Measurements from ENCODE around the gene HERC2. TPM values are rescaled to one million over a fixed set of nuclear protein-coding genes. Genes with fewer than 3 reads are reported as not detected.

The HERC2 gene
- total and polyA plus RNA-seq, 2 of the 13 experiments (the other 11 are each of a cell fraction or from before 2014, with no cell fraction given), result 17.6 to 24.8 TPM

DNA sequence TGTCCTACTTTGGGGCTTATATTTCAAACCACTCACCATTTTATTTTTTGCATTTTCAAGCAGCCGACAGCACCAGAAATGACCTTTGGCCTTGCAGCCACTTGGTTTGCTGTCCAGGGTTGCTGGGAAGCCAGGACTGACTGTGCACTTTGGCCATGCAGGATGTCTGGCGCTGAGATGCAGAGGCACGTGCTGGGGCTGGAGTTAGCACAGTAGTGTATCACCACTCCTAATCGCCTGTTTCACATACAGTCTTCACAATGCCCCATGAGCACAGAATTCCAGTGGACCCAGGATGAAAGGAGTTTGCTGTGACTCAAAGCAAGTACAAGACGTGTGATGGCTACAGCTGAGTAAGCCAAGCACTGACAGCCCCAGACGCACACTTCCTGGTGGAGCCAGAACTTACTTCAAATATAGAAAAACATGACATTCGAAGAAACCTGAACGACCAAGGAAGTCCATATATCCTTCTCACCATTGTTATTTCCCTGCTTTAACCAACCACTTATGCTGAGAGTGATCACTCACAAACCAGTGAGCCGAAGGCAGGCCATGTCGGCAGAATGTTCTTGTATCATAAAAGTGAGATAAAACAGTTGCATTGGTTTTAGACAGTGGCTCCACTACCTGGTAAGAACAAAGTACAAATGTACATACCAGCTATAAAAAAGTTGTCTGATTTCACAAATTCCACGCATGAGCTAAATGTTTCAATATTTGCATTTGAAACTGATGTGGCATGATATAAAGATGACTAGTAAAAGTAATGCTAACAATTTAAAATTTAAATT is 238.9 kb downstream of the HERC2 start (continued):
- TF ChIP-seq, protein P1, sequence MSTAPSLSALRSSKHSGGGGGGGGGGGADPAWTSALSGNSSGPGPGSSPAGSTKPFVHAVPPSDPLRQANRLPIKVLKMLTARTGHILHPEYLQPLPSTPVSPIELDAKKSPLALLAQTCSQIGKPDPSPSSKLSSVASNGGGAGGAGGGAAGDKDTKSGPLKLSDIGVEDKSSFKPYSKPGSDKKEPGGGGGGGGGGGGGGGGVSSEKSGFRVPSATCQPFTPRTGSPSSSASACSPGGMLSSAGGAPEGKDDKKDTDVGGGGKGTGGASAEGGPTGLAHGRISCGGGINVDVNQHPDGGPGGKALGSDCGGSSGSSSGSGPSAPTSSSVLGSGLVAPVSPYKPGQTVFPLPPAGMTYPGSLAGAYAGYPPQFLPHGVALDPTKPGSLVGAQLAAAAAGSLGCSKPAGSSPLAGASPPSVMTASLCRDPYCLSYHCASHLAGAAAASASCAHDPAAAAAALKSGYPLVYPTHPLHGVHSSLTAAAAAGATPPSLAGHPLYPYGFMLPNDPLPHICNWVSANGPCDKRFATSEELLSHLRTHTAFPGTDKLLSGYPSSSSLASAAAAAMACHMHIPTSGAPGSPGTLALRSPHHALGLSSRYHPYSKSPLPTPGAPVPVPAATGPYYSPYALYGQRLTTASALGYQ (CRISPR knock-in tag; IDR thresholded peaks at IDR 0.05), result no peak
- no peak for TF ChIP-seq KDM5B (CRISPR knock-in tag; IDR thresholded peaks at IDR 0.05; ENCODE audit: borderline replicate concordance)
- TF ChIP-seq SIX4 (CRISPR knock-in tag; IDR thresholded peaks at IDR 0.05), result no peak
- TF ChIP-seq, protein P2, sequence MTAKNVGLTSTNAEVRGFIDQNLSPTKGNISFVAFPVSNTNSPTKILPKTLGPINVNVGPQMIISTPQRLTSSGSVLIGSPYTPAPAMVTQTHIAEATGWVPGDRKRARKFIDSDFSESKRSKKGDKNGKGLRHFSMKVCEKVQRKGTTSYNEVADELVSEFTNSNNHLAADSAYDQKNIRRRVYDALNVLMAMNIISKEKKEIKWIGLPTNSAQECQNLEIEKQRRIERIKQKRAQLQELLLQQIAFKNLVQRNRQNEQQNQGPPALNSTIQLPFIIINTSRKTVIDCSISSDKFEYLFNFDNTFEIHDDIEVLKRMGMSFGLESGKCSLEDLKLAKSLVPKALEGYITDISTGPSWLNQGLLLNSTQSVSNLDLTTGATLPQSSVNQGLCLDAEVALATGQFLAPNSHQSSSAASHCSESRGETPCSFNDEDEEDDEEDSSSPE (CRISPR knock-in tag; IDR thresholded peaks at IDR 0.05), result peak; percentile 77
- no peak for TF ChIP-seq ZBTB42 (CRISPR knock-in tag; IDR thresholded peaks at IDR 0.05)
- peak; percentile 96 for TF ChIP-seq HNF4A (CRISPR knock-in tag; IDR thresholded peaks at IDR 0.05)
- no peak for TF ChIP-seq FUBP1 (CRISPR knock-in tag; IDR thresholded peaks at IDR 0.05; ENCODE audit: borderline replicate concordance)
- TF ChIP-seq MXI1 (IDR thresholded peaks at IDR 0.05; ENCODE audit: borderline replicate concordance, low read depth, low read length), result no peak
- no peak for TF ChIP-seq ZNF333 (CRISPR knock-in tag; IDR thresholded peaks at IDR 0.05; ENCODE audit: borderline replicate concordance)
- TF ChIP-seq THAP8 (CRISPR knock-in tag; IDR thresholded peaks at IDR 0.05; ENCODE audit: borderline replicate concordance), result no peak
- no peak for TF ChIP-seq NR2F2 (IDR thresholded peaks at IDR 0.05; ENCODE audit: borderline replicate concordance, low read depth)
- no peak for TF ChIP-seq ZNF556 (CRISPR knock-in tag; IDR thresholded peaks at IDR 0.05; ENCODE audit: borderline replicate concordance)
- TF ChIP-seq ZNF430 (CRISPR knock-in tag; IDR thresholded peaks at IDR 0.05), result no peak
- TF ChIP-seq MXD4 (CRISPR knock-in tag; IDR thresholded peaks at IDR 0.05), result 0 out of 2 replicates have a peak, but pooled peaks have one; percentile 29
- TF ChIP-seq, protein P3, sequence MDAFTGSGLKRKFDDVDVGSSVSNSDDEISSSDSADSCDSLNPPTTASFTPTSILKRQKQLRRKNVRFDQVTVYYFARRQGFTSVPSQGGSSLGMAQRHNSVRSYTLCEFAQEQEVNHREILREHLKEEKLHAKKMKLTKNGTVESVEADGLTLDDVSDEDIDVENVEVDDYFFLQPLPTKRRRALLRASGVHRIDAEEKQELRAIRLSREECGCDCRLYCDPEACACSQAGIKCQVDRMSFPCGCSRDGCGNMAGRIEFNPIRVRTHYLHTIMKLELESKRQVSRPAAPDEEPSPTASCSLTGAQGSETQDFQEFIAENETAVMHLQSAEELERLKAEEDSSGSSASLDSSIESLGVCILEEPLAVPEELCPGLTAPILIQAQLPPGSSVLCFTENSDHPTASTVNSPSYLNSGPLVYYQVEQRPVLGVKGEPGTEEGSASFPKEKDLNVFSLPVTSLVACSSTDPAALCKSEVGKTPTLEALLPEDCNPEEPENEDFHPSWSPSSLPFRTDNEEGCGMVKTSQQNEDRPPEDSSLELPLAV (CRISPR knock-in tag; conservative IDR thresholded peaks at IDR 0.05; ENCODE audit: low read depth), result no peak
- no peak for TF ChIP-seq ZNF780A (CRISPR knock-in tag; IDR thresholded peaks at IDR 0.05)
- TF ChIP-seq ZSCAN31 (CRISPR knock-in tag; IDR thresholded peaks at IDR 0.05; ENCODE audit: low read depth), result no peak
- no peak for TF ChIP-seq ZNF232 (CRISPR knock-in tag; IDR thresholded peaks at IDR 0.05; ENCODE audit: borderline replicate concordance)
- TF ChIP-seq GATAD1 (CRISPR knock-in tag; IDR thresholded peaks at IDR 0.05), result 0 out of 2 replicates have a peak, but pooled peaks have one; percentile 26
- peak; percentile 71 for TF ChIP-seq HDAC2 (CRISPR knock-in tag; IDR thresholded peaks at IDR 0.05)
- TF ChIP-seq GTF2F1 (IDR thresholded peaks at IDR 0.05; ENCODE audit: low read length), result no peak
- TF ChIP-seq RFX5 (IDR thresholded peaks at IDR 0.05; ENCODE audit: low read depth, low read length), result no peak
- TF ChIP-seq ZNF788 (CRISPR knock-in tag; IDR thresholded peaks at IDR 0.05; ENCODE audit: borderline replicate concordance), result peak; percentile 61
- no peak for TF ChIP-seq ELF1 (CRISPR knock-in tag; IDR thresholded peaks at IDR 0.05)

All from HepG2 (cell line).